ENCODE results near the gene CCDC85A. TPM values are rescaled to one million over a fixed set of nuclear protein-coding genes. Genes with fewer than 3 reads are reported as not detected.

CCDC85A gene
- total RNA-seq, 2 donors from 2014 or later: 0.40 to 0.42 TPM

GRCh38 chr2:56372071-56372656, 188.4 kb downstream of the CCDC85A start:
- no peak overlapping the region for H3K9ac ChIP-seq (ENCODE audit: low read depth in 2 of 2, low read length in 2 of 2)
- no peak overlapping the region for H3K27ac ChIP-seq
- H3K4me1 ChIP-seq: no peaks in the 10 kb centered on the region
- H3K9me3 ChIP-seq: no peaks in the 10 kb centered on the region
- no peak overlapping the region for H3K4me3 ChIP-seq
- H3K36me3 ChIP-seq: no peaks in the 10 kb centered on the region
- TF ChIP-seq, protein P1, sequence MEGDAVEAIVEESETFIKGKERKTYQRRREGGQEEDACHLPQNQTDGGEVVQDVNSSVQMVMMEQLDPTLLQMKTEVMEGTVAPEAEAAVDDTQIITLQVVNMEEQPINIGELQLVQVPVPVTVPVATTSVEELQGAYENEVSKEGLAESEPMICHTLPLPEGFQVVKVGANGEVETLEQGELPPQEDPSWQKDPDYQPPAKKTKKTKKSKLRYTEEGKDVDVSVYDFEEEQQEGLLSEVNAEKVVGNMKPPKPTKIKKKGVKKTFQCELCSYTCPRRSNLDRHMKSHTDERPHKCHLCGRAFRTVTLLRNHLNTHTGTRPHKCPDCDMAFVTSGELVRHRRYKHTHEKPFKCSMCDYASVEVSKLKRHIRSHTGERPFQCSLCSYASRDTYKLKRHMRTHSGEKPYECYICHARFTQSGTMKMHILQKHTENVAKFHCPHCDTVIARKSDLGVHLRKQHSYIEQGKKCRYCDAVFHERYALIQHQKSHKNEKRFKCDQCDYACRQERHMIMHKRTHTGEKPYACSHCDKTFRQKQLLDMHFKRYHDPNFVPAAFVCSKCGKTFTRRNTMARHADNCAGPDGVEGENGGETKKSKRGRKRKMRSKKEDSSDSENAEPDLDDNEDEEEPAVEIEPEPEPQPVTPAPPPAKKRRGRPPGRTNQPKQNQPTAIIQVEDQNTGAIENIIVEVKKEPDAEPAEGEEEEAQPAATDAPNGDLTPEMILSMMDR (IDR thresholded peaks at IDR 0.05): no peak
- no peaks in the 10 kb centered on the region for H3K27me3 ChIP-seq
- intact Hi-C loops (cut with DNase I): no loop called here
- DNase-seq: no peak

DNA sequence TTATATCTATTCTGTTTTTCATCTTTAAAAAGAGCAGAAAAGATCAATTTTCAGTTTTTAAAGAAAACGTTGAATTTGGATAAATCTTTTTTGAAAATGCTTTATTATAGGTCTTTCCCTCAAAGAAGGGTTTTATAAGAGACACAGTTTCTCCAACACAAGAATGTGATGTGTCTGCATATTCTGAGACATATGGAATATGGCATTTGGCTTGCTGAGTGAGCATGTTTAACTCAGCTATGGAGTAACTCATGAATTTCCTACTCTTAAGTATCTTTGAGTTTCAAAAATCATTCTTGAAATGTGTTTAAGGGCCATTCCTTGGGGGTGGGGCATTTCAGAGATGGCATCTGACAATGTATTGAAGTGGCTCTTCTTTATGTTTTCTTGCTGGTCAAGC, 191.5 kb downstream of the CCDC85A start:
- Histone ChIP-seq H3K9me3 (no peaks in the 10 kb centered on the region), H3K4me3 (no peak overlapping the region), H3K4me1 (no peaks in the 10 kb centered on the region), H3K9ac (ENCODE audit: low read depth in 2 of 2, low read length in 2 of 2) (no peak overlapping the region), H3K36me3 (no peaks in the 10 kb centered on the region), H3K27ac (no peak overlapping the region), H3K27me3 (no peaks in the 10 kb centered on the region)
- no peak for DNase-seq
- intact Hi-C loops (cut with DNase I): no loop called here
- TF ChIP-seq, protein P1 (IDR thresholded peaks at IDR 0.05): no peak

- Histone ChIP-seq H3K27me3 (no peaks in the 10 kb centered on the region), H3K36me3 (no peaks in the 10 kb centered on the region), H3K27ac (no peak overlapping the region), H3K4me1 (no peaks in the 10 kb centered on the region), H3K9ac (ENCODE audit: low read depth in 2 of 2, low read length in 2 of 2) (no peak overlapping the region), H3K4me3 (no peak overlapping the region), H3K9me3 (no peaks in the 10 kb centered on the region)
- DNase-seq: no peak
- TF ChIP-seq, protein P1 (IDR thresholded peaks at IDR 0.05): no peak
- intact Hi-C loops (cut with DNase I): no loop called here
Measured at GRCh38 chr2:56376699-56377665, 193.2 kb downstream of the CCDC85A start.

- no peaks in the 10 kb centered on the region for H3K27me3 ChIP-seq
- H3K4me3 ChIP-seq: no peak overlapping the region
- H3K36me3 ChIP-seq: no peaks in the 10 kb centered on the region
- no peak for DNase-seq
- no peak overlapping the region for H3K27ac ChIP-seq
- no peak overlapping the region for H3K9ac ChIP-seq (ENCODE audit: low read depth in 2 of 2, low read length in 2 of 2)
- H3K9me3 ChIP-seq: no peaks in the 10 kb centered on the region
- no peaks in the 10 kb centered on the region for H3K4me1 ChIP-seq
- TF ChIP-seq, protein P1 (IDR thresholded peaks at IDR 0.05): no peak
- intact Hi-C loops (cut with DNase I): no loop called here
Measured at GRCh38 chr2:56379066-56379465, 195.3 kb downstream of the CCDC85A start.

- no peaks in the 10 kb centered on the region for H3K36me3 ChIP-seq
- no peaks in the 10 kb centered on the region for H3K9me3 ChIP-seq
- H3K9ac ChIP-seq (ENCODE audit: low read depth in 2 of 2, low read length in 2 of 2): no peak overlapping the region
- intact Hi-C loops (cut with DNase I): no loop called here
- no peak overlapping the region for H3K27ac ChIP-seq
- TF ChIP-seq, protein P1 (IDR thresholded peaks at IDR 0.05): no peak
- no peaks in the 10 kb centered on the region for H3K4me1 ChIP-seq
- no peak for DNase-seq
- H3K4me3 ChIP-seq: no peak overlapping the region
- H3K27me3 ChIP-seq: no peaks in the 10 kb centered on the region
Measured at GRCh38 chr2:56380861-56381260, 197.1 kb downstream of the CCDC85A start.
